HG02623 (cell line): Measurements from ENCODE around the gene MSX2.
"Not testable (repeated sequence)": the region's sequence is repeated elsewhere in the genome, so short reads cannot be mapped to it uniquely, and the experiment has no call there.

Source experiments
- ATAC-seq: cut with Tn5 transposase; IDR thresholded peaks from one replicate; pipeline ENCODE4 v1.9.1; 2021; ENCODE audit warnings: moderate library complexity; ENCODE audit not compliant: unreplicated experiment

Gene MSX2

DNA sequence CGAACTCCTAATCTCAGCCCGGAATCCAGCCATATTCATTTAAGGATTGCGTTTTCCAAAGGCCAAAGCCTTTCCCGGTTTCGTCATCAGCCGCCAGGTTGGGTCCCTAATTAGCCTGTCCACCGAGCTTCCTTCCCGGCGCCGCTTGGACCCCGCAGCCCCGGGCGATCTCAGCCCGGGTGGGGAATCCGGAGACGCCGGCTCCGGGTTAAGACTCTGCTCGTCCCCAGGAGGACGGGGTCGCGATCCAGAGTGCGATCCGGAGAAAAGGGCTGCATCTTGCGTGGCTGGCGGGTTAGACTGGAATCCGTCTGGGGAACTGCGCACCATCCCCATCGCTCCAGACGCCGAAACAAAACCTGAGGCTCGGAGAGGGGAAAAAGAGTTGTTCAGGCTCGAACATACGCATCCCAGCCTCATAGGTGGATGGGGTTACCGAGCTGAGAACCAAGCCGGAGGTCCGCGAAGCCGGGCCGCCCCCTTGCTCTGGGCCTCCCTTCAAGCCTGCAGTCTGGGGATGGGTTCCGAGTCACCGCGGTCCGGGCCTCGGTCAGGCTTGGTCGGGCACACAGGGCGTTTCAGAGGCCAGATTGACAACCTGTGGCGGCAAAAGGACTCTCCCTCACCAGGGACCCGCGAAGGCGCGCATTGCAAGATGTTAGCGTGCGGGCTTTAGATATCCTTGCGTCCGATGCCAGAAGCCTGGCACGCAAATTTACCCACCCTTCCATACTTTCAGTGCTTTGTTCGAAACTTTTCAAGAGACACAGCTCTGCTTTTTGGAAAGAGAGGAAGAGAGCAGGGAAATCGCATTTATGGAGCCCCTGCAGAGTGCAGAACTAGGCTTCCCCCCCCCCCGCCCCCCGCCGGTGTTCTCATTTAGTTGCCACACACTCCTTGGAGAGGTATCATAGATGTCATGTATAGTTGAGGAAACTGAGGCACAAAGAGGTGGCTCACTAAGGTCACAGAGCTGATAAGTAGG, 7.9 kb downstream of the MSX2 start:
- no peak for ATAC-seq

DNA sequence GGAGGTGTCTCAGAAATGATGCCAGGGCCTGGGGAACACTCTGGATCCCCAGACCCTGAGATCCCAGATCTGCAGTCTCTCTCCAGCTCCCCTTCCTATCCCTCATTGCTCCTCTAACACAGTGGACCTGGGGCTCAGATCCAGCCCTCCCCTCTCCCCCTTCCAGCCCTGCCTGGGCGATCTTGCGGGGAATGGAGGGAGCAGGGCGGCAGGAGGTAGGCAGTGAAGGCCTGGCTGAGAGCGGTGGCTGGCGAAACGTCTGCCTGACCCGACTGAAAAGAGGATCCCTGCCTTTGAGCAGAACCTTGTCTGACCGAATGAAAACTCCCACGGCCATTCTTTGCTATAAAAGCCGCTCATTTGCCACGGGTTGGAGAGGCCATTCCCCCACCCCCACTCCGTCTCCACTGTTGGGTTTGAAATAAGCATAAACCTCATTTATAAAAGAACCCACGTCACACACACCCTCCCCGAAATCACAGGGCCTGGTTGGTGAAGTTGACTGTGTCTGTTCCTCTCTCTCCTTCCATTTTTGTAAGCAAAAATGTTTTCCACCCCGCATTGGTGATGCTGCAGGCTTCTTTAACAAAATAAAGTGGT, 8.8 kb downstream of the MSX2 start:
- no peak for ATAC-seq

DNA sequence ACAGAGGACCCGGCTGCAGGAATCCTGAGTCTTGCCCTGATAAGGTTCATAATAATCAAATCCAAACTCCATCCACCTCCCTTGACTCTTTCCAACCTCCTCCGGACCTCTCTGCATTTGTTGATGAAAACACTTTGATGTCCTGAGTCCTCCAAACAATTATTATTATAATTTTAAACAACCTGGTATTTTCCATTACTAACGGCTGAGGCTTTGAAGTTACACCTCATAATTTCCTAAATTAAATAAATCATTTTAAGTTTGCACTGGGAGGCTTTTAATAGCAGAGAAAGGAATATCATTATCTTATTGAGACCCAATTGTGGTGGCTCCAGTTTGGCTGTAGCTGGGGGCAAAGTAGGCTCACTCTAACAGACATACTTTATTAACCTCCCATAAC, 9.5 kb downstream of the MSX2 start:
- ATAC-seq, result no peak

DNA sequence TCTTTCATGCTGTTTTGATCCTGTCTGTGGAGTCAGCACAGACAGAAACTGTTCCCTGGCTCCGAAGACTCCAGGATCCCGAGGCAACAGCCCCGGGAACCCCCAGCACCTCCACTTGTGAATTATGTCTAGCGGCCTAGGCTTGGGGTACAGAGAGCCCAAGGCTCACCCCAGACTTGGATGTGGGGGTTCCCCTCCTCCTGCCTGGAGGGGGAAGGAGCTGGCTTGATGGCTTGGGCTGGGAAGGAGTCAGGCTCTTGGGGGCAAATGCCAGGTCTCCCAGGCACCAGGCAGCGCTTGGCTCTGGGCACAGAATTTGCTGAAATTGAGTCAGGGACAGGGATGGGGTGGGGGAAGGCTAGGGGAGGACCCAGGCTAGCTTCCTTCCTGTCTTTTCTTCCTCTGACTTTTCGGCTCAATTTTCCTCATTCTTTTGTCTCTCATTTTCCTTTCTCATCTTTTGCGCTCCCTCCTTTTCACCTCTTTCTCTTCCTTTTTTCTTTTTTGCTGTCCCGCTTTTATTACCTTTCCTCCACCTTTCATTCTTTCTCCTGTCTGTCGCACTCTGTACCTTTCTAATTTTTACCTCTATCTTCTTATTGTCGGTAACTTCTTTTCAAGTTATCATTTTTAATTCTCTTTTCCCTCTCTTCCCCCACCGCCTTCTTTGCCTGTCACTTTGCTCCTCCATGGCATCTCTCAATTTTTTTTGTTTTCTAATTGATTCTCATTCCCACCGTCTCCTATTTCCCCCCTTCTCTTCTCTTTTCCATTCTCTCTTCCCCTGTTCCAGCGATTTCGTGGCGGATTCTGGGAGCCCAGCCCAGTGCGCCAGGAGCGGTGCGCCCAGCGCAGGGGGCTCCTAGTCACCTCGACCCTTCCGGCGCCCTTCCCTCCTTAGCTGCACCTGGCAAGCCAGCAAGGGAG, 10.5 kb downstream of the MSX2 start:
- ATAC-seq, result no peak

DNA sequence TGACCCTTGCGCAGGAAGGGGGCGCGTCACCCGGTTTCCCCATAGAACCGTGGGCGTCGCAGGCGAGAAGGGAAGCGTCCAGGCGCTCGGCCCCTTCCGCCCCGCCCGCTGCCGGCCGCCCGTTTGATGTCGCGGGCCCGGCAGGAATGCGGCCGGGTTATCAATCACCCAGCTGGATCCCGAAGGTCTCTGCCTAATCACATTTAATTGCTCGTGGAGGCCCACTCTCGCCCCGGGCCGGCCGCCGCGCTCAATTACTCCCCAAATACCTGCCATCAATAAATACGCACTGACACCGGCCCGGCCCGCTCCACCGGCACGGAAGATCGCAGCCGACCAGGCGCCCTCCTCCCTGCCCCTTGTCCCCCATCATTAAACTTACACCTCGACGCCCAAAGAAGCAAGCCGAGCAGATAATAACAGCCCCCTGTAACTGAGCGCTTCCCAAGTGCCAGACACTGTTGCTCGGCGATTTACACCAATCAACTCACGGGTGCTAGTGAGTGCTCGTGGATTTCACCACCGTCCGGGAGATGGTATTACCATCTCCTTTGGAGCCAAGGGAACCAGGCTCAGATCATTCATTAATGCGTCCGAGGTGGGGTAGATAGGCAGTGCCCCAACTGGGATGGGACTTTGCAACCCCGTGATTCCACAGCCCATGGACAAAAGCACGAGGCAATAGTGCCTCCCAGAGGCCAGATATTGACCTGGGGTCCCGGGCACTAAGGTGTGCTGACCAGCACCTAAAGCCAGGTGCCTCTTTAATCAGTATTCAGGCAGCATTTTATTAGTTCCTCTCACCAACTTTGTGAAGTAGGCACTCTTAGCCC, 11.3 kb downstream of the MSX2 start:
- ATAC-seq, result no peak

DNA sequence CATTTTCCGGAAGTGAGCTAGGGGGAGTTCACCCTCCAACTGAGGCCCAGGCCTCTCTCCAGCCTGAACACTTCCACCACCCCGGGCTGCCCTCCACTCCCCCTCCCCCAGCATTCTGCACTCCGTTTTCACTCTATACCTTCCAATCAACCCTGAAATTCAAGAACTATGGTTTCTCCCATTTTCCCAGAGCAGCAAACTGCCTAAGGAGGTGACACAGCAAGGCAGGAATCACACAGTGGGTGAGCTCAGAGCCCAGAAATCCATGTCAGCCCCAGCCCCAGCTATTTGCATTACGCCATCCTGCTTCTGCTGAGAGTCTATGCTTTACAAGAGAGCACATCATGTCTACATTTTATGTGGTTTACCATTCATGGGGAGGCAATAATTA, 11.9 kb downstream of the MSX2 start:
- ATAC-seq, result no peak

DNA sequence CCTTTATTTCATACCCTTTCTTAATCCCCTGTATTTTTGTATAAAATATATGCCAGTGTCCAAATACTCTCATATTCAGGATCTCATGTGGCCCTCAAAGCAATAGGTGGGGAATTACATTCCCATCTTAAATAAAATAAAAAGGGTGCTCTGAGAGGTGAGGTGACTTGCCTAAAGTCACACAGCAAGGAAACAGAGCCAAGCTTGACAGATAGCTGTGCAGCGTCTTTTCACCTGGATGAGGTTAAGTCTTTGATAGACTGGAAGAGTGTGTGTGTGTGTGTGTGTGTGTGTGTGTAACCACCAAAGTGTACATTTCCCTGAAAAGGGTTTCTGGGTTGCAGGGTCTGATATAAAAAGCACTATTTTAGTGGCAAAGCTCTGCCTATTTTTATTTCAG, 12.4 kb downstream of the MSX2 start:
- no peak for ATAC-seq

DNA sequence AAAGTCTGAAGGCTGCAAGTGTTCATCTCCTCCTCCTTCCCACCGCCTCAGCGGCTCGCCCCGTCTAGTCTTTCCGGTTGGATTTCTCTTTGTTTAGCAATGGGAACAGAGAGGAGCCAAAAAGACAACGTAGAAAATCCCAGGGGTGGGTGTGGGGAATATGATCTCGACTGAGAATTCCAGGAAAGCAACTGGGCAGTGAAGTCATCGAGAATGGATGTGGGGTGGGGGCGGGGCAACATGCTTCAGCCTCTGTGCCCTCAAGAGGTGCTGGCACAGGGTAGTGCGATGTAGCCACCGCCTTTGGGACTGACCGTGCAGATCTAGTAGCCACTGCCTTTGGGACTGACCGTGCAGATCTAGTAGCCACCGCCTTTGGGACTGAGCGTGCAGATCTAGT, 12.9 kb downstream of the MSX2 start:
- ATAC-seq, result no peak

DNA sequence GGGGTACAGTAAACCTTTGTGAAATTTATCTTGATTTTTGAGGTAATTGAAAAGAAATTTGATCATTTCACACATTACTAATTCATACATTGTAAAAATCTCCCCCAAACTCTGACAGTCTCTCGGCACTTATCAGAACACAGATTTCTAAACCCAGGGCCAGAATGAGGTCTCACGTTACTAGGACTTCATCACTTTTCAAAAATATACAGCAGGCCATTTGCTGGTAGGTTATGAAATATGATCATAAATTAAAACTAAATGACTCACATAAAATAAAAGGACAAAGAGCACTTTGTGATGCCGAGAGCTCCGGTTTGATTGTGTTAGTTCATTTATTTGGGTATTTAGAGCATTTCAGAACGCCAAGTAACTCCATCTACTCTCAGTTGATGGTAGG, 17.0 kb downstream of the MSX2 start:
- no peak for ATAC-seq

DNA sequence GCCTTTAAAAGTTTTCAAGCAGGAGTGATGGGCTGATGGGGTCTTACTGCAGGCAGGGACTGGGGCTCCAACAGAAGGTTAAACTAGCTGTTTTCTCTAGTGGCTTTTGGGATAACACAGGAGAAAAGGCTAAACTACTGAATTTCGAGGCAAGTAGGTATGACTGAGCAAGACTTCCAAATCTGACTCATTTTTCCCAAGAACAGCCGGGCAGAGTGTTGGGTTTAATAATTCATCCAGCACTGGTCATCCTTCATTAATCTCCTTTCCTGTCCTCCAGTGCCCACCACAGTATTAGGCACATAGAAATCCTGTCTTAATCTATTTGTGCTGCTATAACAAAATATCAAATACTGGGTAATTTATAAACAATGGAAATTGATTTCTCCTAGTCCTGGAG, 20.5 kb downstream of the MSX2 start:
- no peak for ATAC-seq

DNA sequence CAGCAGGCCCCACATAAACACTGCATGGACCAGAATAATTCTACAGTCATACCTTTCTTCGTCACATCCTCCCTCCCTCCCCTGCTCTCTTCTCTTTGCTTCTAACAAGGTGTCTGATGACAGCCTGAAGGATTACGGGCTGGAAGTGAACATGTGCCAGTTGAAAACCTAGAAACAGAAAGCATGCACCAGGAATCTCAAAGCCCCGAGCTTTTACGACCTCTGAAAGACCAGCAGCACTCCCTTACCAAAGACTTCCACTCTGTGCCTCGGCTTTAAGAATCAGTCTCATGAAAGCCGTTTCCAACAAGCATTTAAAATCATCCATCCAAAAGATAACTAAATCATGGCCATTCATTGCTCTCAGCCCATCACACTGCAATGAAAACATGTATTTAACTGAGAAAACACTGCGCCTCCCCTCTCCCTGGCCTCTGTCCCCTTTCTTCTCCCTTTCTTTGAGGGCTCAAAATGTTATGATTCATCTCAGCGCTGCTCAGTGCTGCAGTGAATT, 21.3 kb downstream of the MSX2 start:
- no peak for ATAC-seq

DNA sequence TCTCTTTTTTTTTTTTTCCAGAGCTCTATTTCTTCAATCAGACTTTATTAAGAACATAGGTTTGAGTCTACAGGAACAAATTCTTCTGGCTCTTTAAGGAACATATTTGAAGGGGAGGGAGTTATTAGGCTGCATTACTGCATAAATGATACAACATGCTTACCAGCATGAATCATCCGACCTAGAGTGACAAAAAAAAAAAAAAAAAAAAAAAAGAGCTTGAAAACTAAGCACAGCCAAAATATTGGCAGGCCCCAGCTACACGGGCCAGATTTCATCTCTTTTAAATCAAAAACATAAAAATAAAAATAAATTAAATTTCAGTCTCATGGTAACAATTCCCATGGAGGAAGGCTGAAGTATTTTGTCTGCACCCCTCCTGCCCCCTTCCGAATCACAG, 26.3 kb downstream of the MSX2 start:
- no peak for ATAC-seq

DNA sequence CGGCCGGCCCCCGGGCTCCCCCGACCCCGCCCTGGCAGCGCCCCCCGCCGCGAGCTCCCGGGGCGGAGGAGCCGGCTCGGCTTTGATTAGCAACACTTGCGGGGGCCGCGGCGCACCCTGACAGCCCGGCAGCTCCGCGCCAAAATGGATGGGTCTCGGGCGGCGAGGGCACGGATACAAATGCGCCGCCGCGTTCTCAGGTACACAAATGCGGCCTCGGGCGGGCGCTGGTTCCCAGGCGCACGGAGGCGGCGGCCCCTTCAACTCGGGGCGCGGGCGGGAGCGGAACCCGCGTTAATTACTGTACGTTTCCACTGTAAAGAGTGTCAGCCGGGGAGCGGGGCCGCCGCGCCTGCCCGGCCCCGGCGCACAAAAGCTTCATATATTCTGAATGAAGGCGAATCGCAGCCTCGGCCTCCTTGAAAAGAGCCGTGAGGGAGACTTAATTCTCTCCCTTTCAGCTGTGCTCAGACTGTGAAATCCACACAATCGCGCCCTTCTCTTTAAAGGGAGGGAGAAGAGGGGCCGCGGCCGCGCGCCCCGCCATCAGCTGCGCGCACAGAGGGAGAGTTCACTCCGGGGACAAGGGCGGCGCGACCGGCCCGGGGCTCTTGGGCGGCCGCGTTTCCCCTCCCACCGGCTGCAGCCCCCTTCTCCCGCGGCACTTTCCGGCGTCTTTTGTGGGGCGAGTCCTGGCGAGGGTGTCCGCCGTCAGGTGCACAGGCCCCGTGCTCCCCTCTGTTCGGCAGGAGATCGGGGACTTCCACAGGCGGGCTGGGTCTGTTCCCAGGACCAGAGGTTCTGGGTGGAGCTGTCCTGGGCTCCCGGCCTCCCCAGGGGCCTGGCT, 27.0 kb downstream of the MSX2 start:
- no peak for ATAC-seq

DNA sequence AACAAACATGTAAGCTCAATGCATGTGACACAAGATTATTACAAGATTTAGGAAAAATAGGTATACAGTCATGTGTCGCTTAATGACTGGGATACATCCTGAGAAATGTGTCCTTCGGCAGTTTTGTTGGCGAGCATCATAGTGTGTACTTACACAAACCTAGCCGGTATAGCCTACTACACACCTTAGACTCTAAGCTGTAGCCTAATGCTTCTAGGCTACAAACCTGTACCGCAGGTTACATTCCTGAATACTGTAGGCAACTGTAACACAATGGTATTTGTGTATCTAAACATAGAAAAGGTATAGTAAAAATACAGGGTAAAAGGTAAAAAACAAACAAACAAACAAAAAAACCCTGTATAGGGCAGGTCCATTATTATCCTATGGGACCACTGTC, 27.7 kb downstream of the MSX2 start:
- ATAC-seq, result no peak

DNA sequence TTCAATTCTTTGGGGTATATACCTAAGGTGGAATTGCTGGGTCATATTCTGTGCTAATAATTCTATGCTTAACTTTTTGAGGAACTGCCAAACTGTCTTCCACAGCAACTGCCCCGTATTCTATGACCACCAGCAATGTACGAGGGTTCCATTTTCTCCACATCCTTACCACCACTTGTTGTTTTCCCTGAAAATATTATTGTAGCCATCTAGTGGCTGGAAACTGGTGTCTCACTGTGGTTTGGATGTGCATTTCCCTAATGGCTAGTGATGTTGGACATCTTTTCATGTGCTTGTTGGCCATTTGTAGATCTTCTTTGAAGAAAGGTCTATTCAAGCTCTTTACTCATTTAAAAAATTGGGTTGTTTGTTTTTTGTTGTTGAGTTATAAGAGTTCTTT, 30.7 kb downstream of the MSX2 start:
- no peak for ATAC-seq

DNA sequence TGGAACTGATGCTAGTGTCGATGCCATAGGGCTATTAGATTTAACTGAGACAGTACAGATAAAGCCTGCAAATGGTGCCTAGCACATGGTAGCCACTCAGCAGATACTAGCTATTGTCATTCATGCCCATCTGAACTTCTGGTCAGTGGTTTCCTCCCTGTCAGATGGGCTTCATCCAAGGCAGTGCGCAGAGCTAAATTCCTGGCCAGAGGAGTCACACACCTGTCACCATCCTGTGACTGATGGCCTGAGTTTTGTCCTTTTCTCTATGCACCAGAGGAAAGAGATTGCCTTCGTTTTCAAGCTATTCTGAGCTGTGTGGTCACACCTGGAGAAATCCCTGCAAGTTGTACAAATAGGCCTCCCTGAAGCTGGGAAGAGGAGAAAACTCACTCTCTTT, 34.7 kb downstream of the MSX2 start:
- ATAC-seq, result no peak

DNA sequence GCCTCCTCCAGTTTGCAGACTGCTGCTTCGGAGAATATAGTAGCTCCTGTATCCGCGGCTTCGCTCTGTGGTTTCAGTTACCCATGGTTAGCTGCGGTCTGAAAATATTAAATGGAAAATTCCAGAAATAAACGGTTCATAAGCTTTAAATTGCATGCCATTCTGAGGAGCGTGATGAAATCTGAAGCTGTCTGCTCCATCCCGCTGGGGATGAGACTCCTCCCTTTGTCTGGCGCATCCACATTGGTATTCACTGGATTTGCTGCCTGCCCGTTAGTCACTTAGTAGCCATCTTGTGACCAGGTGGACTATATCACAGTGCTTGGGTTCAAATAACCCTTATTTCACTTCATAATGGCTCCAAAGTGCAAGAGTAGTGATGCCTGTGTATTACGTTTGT, 36.3 kb downstream of the MSX2 start:
- no peak for ATAC-seq

DNA sequence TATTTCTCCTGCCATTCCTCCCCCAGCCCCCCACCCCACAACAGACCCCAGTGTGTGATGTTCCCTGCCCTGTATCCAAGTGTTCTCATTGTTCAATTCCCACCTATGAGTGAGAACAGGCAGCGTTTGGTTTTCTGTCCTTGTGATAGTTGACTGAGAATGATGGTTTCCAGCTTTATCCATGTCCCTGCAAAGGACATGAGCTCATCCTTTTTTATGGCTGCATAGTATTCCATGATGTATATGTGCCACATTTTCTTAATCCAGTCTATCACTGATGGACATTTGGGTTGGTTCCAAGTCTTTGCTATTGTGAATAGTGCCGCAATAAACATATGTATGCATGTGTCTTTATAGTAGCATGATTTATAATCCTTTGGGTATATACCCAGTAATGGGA, 37.0 kb downstream of the MSX2 start:
- not testable (repeated sequence) for ATAC-seq

DNA sequence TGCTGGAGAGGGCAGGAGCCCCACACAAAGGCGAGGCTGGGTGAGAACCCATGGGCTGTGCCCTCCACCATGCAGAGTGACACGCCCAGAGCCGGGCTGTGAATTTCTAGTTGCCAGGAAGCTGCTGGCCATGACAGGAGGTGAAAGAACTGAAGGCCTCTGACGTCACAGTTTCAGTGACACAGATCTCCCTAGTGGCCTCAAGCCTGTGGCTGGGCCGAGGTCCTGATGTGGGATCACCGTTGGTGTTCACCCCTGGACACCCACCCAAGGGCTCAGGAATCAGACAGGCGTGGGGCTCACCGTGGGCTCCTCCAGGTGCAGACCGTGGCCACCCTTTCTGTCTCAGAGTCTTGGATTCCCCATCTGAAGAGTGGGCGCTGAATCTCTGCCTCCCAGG, 39.9 kb downstream of the MSX2 start:
- ATAC-seq, result no peak
